ENCODE measurements around the gene MED16. TPM values are rescaled to one million over a fixed set of nuclear protein-coding genes. Genes with fewer than 3 reads are reported as not detected.

Gene MED16
- total and polyA plus RNA-seq, 9 donors: 0.62 to 75.4 (median 52.3) TPM

GRCh38 chr19:890831-891230 lies 2.2 kb downstream of the MED16 start:
- Histone ChIP-seq H3K4me1 (ENCODE audit: insufficient read depth) (peaks cover 5% of the 10 kb centered on the region), H3K27ac (no peak overlapping the region), H3K27me3 (no peaks in the 10 kb centered on the region), H3K9me3 (no peaks in the 10 kb centered on the region), H3K36me3 (no peaks in the 10 kb centered on the region), H3K4me3 (no peak overlapping the region)
- TF ChIP-seq EP300 (IDR thresholded peaks at IDR 0.05) (no peak), CTCF (IDR thresholded peaks at IDR 0.05) (no peak), POLR2A (IDR thresholded peaks at IDR 0.05) (no peak)
- intact Hi-C loops (cut with DNase I): loop anchor here in 1 of 4 donors (10.0 kb wide), 1 partner anchor 226 kb away; the partner anchor contains the start of gene RNF126
- peak in 1 of 5 donors; percentile 36 for DNase-seq
- WGBS, 3 donors: 87 to 90% (median 87%) methylated on average over 18 of the region's 18 CpGs

GRCh38 chr19:889662-890295 lies 3.2 kb downstream of the MED16 start:
- H3K4me3 ChIP-seq: no peak overlapping the region
- WGBS, 3 donors: 88 to 89% (median 88%) methylated on average over 23 to 26 of the region's 26 CpGs
- H3K9me3 ChIP-seq: no peaks in the 10 kb centered on the region
- no peaks in the 10 kb centered on the region for H3K36me3 ChIP-seq
- intact Hi-C loops (cut with DNase I): loop anchor here in 1 of 4 donors (10.0 kb wide), 1 partner anchor 225 kb away; the partner anchor contains the start of gene RNF126
- TF ChIP-seq CTCF (IDR thresholded peaks at IDR 0.05) (no peak), EP300 (IDR thresholded peaks at IDR 0.05) (no peak), POLR2A (IDR thresholded peaks at IDR 0.05) (no peak)
- peaks cover 5% of the 10 kb centered on the region for H3K4me1 ChIP-seq (ENCODE audit: insufficient read depth)
- no peak overlapping the region for H3K27ac ChIP-seq
- no peak for DNase-seq
- no peaks in the 10 kb centered on the region for H3K27me3 ChIP-seq

- intact Hi-C loops (cut with DNase I): no loop called here
- no peaks in the 10 kb centered on the region for H3K27me3 ChIP-seq
- H3K27ac ChIP-seq: no peak overlapping the region
- TF ChIP-seq CTCF (IDR thresholded peaks at IDR 0.05) (no peak), EP300 (IDR thresholded peaks at IDR 0.05) (no peak), POLR2A (IDR thresholded peaks at IDR 0.05) (no peak)
- 86 to 90% (median 87%) methylated on average over 30 of the region's 30 CpGs for WGBS, 3 donors
- no peak for DNase-seq
- H3K9me3 ChIP-seq: no peaks in the 10 kb centered on the region
- H3K36me3 ChIP-seq: no peaks in the 10 kb centered on the region
- H3K4me1 ChIP-seq (ENCODE audit: insufficient read depth): peaks cover 5% of the 10 kb centered on the region
- no peak overlapping the region for H3K4me3 ChIP-seq
These were observed 4.2 kb downstream of the MED16 start for GRCh38 chr19:888581-889385.

GRCh38 chr19:887599-887998 lies 5.4 kb downstream of the MED16 start:
- Histone ChIP-seq H3K27me3 (no peaks in the 10 kb centered on the region), H3K27ac (no peak overlapping the region), H3K4me3 (no peak overlapping the region), H3K9me3 (no peaks in the 10 kb centered on the region), H3K36me3 (no peaks in the 10 kb centered on the region), H3K4me1 (ENCODE audit: insufficient read depth) (peaks cover 5% of the 10 kb centered on the region)
- DNase-seq: no peak
- TF ChIP-seq EP300 (IDR thresholded peaks at IDR 0.05) (no peak), CTCF (IDR thresholded peaks at IDR 0.05) (no peak), POLR2A (IDR thresholded peaks at IDR 0.05) (no peak)
- 93 to 94% (median 93%) methylated on average over 10 of the region's 10 CpGs for WGBS, 3 donors
- intact Hi-C loops (cut with DNase I): no loop called here
